Liver (tissue), 9 donors: Measurements from ENCODE around the gene RNF25. TPM values are rescaled to one million over a fixed set of nuclear protein-coding genes. Genes with fewer than 3 reads are reported as not detected.
A peak's percentile ranks its signal among the peaks of the same experiment; 100 is the strongest.

ENCODE experiments used
- DNase-seq: peaks from one replicate; pipeline ENCODE4 v3.0.0-alpha.2; 2017; ENCODE audit warnings: low spot score
- H3K27ac ChIP-seq, 2 donors: one replicate each; pipeline ENCODE4 v1.7.0; 2013; ENCODE audit warnings: inconsistent platforms in 2 of 2, low read length in 2 of 2, control low read depth in 1 of 2, low read depth in 1 of 2, mild to moderate bottlenecking in 1 of 2
- H3K27me3 ChIP-seq, 4 donors: one replicate each; pipeline versions ENCODE4 v1.6.1 to v1.7.0; 2013; ENCODE audit warnings: low read length in 3 of 4, inconsistent platforms in 1 of 4, mild to moderate bottlenecking in 1 of 4, moderate library complexity in 1 of 4; ENCODE audit not compliant: control insufficient read depth in 4 of 4, insufficient read depth in 4 of 4
- H3K36me3 ChIP-seq, 4 donors: one replicate each; pipeline versions ENCODE4 v1.6.1 to v1.7.0; 2013; ENCODE audit warnings: low read length in 3 of 4, mild to moderate bottlenecking in 3 of 4, low read depth in 1 of 4, moderate library complexity in 1 of 4; ENCODE audit not compliant: control insufficient read depth in 4 of 4, insufficient read depth in 3 of 4
- H3K4me1 ChIP-seq, 4 donors: one replicate each; pipeline versions ENCODE4 v1.6.1 to v1.7.0; 2013; ENCODE audit warnings: low read length in 3 of 4, mild to moderate bottlenecking in 3 of 4, moderate library complexity in 1 of 4; ENCODE audit not compliant: control insufficient read depth in 4 of 4, insufficient read depth in 4 of 4
- H3K4me3 ChIP-seq, 3 donors: one replicate each; pipeline versions ENCODE4 v1.6.1 to v1.7.0; 2013; ENCODE audit warnings: low read length in 3 of 3, control low read depth in 1 of 3, low read depth in 1 of 3, mild to moderate bottlenecking in 1 of 3
- H3K9ac ChIP-seq, 2 donors: one replicate each; pipeline ENCODE4 v1.7.0; 2013; ENCODE audit warnings: low read length in 2 of 2, mild to moderate bottlenecking in 2 of 2, moderate library complexity in 2 of 2, control low read depth in 1 of 2, low read depth in 1 of 2
- H3K9me3 ChIP-seq, 4 donors: one replicate each; pipeline versions ENCODE4 v1.6.1 to v1.7.0; 2013; ENCODE audit warnings: low read length in 3 of 4; ENCODE audit not compliant: control insufficient read depth in 4 of 4
- EGR1 ChIP-seq, 2 donors: IDR thresholded peaks; 2 replicates each; pipeline ENCODE4 v1.6.1; 2016 to 2018; ENCODE audit warnings: antibody characterized with exemption in 2 of 2, low read depth in 2 of 2
- GABPA ChIP-seq, 2 donors: IDR thresholded peaks in 1 of 2; conservative IDR thresholded peaks in 1 of 2; 2 replicates each; pipeline ENCODE4 v1.6.1; 2016; ENCODE audit warnings: antibody characterized with exemption in 2 of 2, mild to moderate bottlenecking in 1 of 2, moderate library complexity in 1 of 2
- HNF4A ChIP-seq, 2 donors: conservative IDR thresholded peaks; 2 replicates each; pipeline ENCODE4 v1.6.1; 2016; ENCODE audit warnings: antibody characterized with exemption in 2 of 2, mild to moderate bottlenecking in 2 of 2
- HNF4G ChIP-seq: IDR thresholded peaks from 2 replicates; pipeline ENCODE4 v1.6.1; 2016; ENCODE audit warnings: antibody characterized with exemption
- RAD21 ChIP-seq, 2 donors: IDR thresholded peaks; 2 replicates each; pipeline ENCODE4 v1.6.1; 2016; ENCODE audit warnings: antibody characterized with exemption in 2 of 2, mild to moderate bottlenecking in 2 of 2
- REST ChIP-seq: IDR thresholded peaks from 2 replicates; pipeline ENCODE4 v1.6.1; 2016; ENCODE audit warnings: antibody characterized with exemption, mild to moderate bottlenecking
- RXRA ChIP-seq, 2 donors: IDR thresholded peaks; 2 replicates each; pipeline ENCODE4 v1.6.1; 2017 to 2018; ENCODE audit warnings: antibody characterized with exemption in 2 of 2, mild to moderate bottlenecking in 1 of 2
- SP1 ChIP-seq: IDR thresholded peaks from 2 replicates; pipeline ENCODE4 v1.6.1; 2018; ENCODE audit warnings: antibody characterized with exemption, mild to moderate bottlenecking
- TAF1 ChIP-seq: conservative IDR thresholded peaks from 2 replicates; pipeline ENCODE4 v1.6.1; 2016; ENCODE audit warnings: antibody characterized with exemption, mild to moderate bottlenecking
- WGBS: extraction: QIAGEN DNeasy Blood & Tissue Kit; methylation state at CpG from one replicate; pipeline ENCODE4 v1.1.7; 2013; 5-methylcytosine and 5-hydroxymethylcytosine counted together
- polyA plus RNA-seq, 2 donors: library from polyadenylated mRNA; stranded (reverse) in 1 of 2; unstranded in 1 of 2; fragments of 200-250 nt in 1 of 2; fragments of >200 nt in 1 of 2; fragmentation: Nextera tagmentation in 1 of 2; extraction: Ambion mirVana in 1 of 2; gene quantifications; one replicate each; pipeline versions ENCODE4 v1.2.1 to v1.2.3, GENCODE V29; 2013 to 2015
- total RNA-seq, 2 donors: library from RNA; depleted of rRNA; stranded (reverse); fragments of >200 nt; gene quantifications; one replicate each; pipeline ENCODE4 v1.2.3, GENCODE V29; 2014
- donor health status: healthy.
- donor health status: healthy.
- donor health status: healthy.
- donor health status: healthy.
- donor health status: healthy.

Gene RNF25
- total and polyA plus RNA-seq, 4 donors = 3.3 to 14.0 (median 7.4) TPM

- no peak for TF ChIP-seq EGR1 (IDR thresholded peaks at IDR 0.05; ENCODE audit: low read depth in 2 of 2)
- TF ChIP-seq REST = peak; percentile 60
- peak in 1 of 2 donors; percentile 12 for TF ChIP-seq GABPA (IDR thresholded peaks at IDR 0.05 in 1 of 2, conservative IDR thresholded peaks at IDR 0.05 in 1 of 2)
- peak; percentile 95 for TF ChIP-seq SP1
- peak; percentile 44 to 46 for TF ChIP-seq RXRA (IDR thresholded peaks at IDR 0.05)
- TF ChIP-seq TAF1 = no peak
- TF ChIP-seq HNF4A (conservative IDR thresholded peaks at IDR 0.05) = peak; percentile 83 to 85
- TF ChIP-seq RAD21 (IDR thresholded peaks at IDR 0.05) = peak in 1 of 2 donors; percentile 35
- TF ChIP-seq HNF4G = peak; percentile 64
- H3K4me1 ChIP-seq = peaks cover 0 to 15% (median 11%) of the 10 kb centered on the region in 4 donors
- DNase-seq = no peak
- H3K27me3 ChIP-seq = no peaks in the 10 kb centered on the region
- no peaks in the 10 kb centered on the region for H3K36me3 ChIP-seq
- H3K4me3 ChIP-seq = no peak overlapping the region
- H3K9ac ChIP-seq = no peak overlapping the region
- no peaks in the 10 kb centered on the region for H3K9me3 ChIP-seq
- WGBS = 48% methylated on average over 6 of the region's 6 CpGs
- no peak overlapping the region for H3K27ac ChIP-seq
These were observed 55.9 kb downstream of the RNF25 start for GRCh38 chr2:218615868-218616315.

Other genes starting within 250 kb of the RNF25 start
- gene USP37, start 103.7 kb downstream of the RNF25 start, total RNA-seq = 10 to 100 TPM in 1 of 2 donors, 1 to 10 TPM in 1; 7.7 to 10.9 TPM
- 1 to 10 TPM; 1.4 to 1.7 TPM for gene USP37, start 103.7 kb downstream of the RNF25 start, polyA plus RNA-seq
- gene CNOT9, start 103.2 kb downstream of the RNF25 start, total RNA-seq = 10 to 100 TPM; 17.2 to 24.4 TPM
- 10 to 100 TPM; 10.5 to 12.3 TPM for gene CNOT9, start 103.2 kb downstream of the RNF25 start, polyA plus RNA-seq
- under 1 TPM; 0.05 to 0.17 TPM for gene PLCD4, start 64.1 kb downstream of the RNF25 start, total RNA-seq
- gene PLCD4, start 64.1 kb downstream of the RNF25 start, polyA plus RNA-seq = under 1 TPM; 0.07 to 0.51 TPM
- gene ZNF142, start 12.4 kb downstream of the RNF25 start, total RNA-seq = 1 to 10 TPM; 6.0 to 7.4 TPM
- gene ZNF142, start 12.4 kb downstream of the RNF25 start, polyA plus RNA-seq = 1 to 10 TPM; 2.2 to 3.7 TPM
- 10 to 100 TPM; 14.8 to 27.5 TPM for gene BCS1L, start 12.3 kb downstream of the RNF25 start, total RNA-seq
- 10 to 100 TPM; 22.9 to 30.1 TPM for gene BCS1L, start 12.3 kb downstream of the RNF25 start, polyA plus RNA-seq
- gene STK36, start 84 bp upstream of the RNF25 start, total RNA-seq = 10 to 100 TPM in 1 of 2 donors, 1 to 10 TPM in 1; 5.1 to 17.2 TPM
- 1 to 10 TPM; 5.2 to 8.9 TPM for gene STK36, start 84 bp upstream of the RNF25 start, polyA plus RNA-seq
- 10 to 100 TPM in 1 of 2 donors, 1 to 10 TPM in 1; 6.9 to 14.0 TPM for gene TTLL4, start 38.8 kb upstream of the RNF25 start, total RNA-seq
- 1 to 10 TPM; 5.7 to 6.4 TPM for gene TTLL4, start 38.8 kb upstream of the RNF25 start, polyA plus RNA-seq
- 100 to 1,000 TPM; 112 to 354 TPM for gene CYP27A1, start 110.1 kb upstream of the RNF25 start, total RNA-seq
- 100 to 1,000 TPM; 298 to 311 TPM for gene CYP27A1, start 110.1 kb upstream of the RNF25 start, polyA plus RNA-seq
- not detected for gene PRKAG3, start 159.8 kb upstream of the RNF25 start, total RNA-seq
- gene PRKAG3, start 159.8 kb upstream of the RNF25 start, polyA plus RNA-seq = under 1 TPM in 1 of 2 donors, not detected in 1; 0.08 TPM
- gene WNT6, start 187.8 kb upstream of the RNF25 start, total RNA-seq = under 1 TPM in 1 of 2 donors, not detected in 1; 0.08 TPM
- gene WNT6, start 187.8 kb upstream of the RNF25 start, polyA plus RNA-seq = under 1 TPM in 1 of 2 donors, not detected in 1; 0.20 TPM
- under 1 TPM; 0.05 to 0.08 TPM for gene WNT10A, start 208.8 kb upstream of the RNF25 start, total RNA-seq
- gene WNT10A, start 208.8 kb upstream of the RNF25 start, polyA plus RNA-seq = under 1 TPM in 1 of 2 donors, not detected in 1; 0.01 TPM